GM18519 (cell line): ENCODE results near the gene FAM184B.
"Not testable (repeated sequence)": the region's sequence is repeated elsewhere in the genome, so short reads cannot be mapped to it uniquely, and the experiment has no call there.

Source experiments
- ATAC-seq: cut with Tn5 transposase; IDR thresholded peaks from one replicate; pipeline ENCODE4 v1.9.1; 2021; ENCODE audit warnings: mild to moderate bottlenecking, moderate library complexity; ENCODE audit not compliant: unreplicated experiment, low FRiP score

Gene FAM184B

DNA sequence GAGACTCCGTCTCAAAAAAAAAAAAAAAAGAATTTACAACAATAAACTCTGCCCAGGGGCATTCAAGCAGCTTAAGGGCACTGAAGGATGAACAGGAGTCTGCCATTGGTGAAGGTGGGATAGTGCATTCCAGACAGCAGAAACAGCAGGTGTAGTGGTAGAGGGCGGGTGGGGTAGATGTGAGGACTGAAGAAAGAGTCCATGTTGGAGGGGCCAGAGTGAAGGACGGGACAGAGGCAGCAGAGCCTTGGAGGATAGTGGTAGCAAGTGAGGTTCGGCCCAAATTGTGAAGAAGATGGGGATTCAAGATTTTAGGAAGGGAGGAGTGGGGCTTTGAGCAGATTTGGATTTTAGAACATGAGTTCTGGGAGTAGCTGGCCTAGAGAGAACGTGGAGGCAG, 91.3 kb downstream of the FAM184B start:
- no peak for ATAC-seq

- no peak for ATAC-seq
Observed at GRCh38 chr4:17688011-17688441, 93.4 kb downstream of the FAM184B start.

DNA sequence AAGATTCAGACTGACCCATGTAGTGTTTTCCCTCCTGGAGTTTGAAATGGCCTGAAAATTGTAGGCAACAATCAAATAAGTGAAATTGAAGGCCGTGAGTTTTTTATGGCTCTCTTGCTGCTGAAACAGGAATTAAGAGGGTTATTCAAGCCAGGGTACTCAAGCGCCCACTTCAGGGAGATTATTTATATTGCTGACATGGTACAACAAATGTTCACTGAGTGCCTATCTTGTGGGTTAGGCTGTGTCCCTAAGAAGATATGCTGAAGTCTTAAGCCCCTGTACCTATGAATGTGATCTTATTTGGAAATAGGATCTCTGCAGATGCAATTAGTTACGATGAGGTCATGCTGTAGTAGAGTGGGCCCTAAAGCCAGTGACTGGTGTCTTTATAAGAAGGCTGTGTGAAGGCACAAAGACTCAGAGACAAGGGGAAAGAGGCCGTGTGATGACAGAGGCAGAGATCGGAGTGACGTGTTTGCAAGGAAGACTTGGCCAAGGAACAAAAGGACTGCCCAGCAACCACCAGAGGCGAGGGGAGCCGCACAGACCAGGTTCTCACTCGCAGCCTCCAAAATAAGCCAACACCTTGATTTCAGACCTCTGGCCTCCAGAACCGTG, 94.1 kb downstream of the FAM184B start:
- ATAC-seq = no peak

DNA sequence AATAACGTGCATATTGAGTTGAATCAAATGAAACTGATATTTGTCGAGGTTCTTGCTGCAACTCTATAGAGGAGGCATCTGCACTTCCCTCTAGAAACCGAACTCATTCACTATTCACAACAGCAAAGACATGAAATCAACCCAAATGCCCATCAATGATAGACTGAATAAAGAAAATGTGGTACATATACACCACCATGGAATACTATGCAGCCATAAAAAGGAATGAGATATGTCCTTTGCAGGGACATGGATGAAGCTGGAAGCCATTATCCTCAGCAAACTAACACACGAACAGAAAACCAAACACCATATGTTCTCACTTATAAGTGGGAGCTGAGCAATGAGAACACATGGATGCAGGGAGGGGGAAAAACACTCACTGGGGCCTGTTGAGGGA, 96.8 kb downstream of the FAM184B start:
- not testable (repeated sequence) for ATAC-seq

- ATAC-seq = no peak
Observed at GRCh38 chr4:17682222-17682566, 99.2 kb downstream of the FAM184B start.

DNA sequence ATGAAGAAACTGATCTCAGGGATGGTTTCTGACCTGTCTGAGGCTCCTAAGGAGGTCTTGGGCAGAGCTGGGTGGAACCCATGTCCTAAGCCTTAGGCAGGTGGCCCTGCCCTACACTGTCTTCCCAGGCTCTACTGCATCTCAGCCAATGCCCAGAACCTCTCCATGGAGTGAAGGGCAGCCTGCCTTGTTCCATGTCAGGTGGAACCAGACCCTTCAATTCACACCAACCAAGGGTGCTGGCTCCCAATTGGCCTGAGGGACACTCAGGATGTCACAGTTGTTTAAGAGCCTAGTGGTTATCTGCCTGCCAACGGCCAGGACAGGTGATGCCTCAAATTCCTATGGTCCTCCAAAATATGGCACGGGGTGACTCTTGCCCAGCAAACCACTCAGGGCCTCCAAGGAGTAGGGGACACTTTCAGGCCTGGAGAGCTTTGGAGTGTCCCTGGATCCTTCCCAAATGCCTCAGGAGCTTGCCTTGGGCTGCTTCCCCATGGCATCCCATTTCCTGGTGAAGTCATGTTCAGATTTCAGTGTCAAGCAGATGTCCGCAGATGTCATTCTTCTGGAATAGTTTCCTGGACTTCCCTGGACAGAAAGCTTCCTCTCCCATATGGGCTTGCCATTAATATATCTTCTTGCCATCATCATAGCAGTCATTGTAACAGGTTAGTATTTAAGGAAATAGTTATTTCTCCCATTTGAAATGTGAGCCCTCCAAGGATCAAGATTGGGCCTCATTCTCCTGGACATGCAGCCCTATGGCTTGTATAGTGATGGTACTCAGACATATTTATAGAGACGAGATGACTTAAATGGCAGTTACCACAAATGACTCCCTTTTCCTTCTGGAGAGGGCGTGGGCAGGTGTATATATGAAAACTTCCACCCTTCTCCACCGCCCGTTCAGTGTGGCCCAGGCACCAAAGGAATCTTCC, 99.9 kb downstream of the FAM184B start:
- ATAC-seq = no peak

- no peak for ATAC-seq
Observed at GRCh38 chr4:17680559-17681280, 100.7 kb downstream of the FAM184B start.

DNA sequence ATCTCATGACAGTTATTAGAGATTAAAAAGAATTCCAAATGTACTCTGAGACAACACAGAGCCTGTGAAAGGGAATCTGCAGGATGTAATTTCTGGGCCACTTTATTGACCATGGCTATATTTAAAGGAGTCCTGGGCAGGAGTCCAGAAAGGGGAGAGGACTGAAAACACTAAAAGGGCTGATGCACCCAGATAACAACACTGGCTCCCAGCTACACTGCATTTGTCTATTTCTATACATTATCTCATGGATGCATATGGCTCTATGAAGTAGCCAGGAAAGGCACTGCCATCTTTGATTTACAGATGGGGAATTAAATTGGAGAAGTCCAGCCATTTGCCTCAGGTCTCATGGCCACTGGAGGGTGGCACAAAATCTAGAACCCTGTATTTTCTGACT, 111.0 kb downstream of the FAM184B start:
- no peak for ATAC-seq

DNA sequence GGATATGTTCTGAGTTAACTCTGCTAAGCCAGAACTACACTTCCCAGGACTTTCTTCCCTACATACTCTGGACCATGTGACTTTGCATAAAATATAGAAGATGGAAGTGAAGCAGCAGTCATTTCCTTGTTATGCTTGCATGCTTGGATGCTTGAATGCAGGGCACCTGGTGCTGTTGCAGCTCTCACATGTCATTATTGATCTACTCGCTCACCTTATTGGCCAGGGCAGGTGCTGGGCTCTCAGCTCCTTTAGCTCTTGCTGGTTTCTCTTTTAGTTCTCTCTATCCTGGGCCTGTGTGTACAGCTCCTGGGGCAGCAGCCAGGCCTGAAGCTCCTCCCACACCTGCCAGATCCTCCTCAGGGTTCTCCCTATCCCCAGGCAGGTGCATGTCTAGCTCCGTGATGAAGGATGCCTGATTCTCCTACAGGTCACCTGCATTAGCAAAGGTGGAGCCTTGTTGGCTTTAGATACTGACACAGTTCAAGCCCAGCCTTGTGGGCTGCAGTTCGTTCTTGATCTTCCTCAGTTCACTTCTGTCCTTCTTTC, 113.7 kb downstream of the FAM184B start:
- no peak for ATAC-seq

DNA sequence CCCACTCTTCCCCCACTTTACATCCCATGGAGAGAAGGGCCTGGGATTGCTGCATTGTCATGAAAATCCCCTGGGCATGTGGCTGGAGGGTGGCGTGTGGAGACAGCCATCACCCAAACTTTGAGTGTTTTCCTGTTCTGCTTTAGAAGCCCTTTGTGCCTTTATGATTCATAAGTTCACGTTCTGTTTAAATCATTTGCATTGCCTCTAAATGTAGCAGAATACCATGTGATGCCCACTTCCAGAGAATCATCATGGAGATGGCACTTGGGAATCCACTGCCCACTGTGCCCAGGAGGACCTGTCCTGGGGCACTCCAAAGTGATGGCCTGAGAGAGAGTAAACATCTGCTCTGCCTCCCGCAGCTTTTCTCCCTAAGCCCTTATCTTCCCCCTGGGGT, 114.2 kb downstream of the FAM184B start:
- no peak for ATAC-seq

GRCh38 chr4:17665852-17666251, 115.6 kb downstream of the FAM184B start:
- no peak for ATAC-seq

GRCh38 chr4:17665346-17665745, 116.1 kb downstream of the FAM184B start:
- no peak for ATAC-seq

GRCh38 chr4:17664755-17665154, 116.7 kb downstream of the FAM184B start:
- peak; percentile 93 for ATAC-seq

GRCh38 chr4:17662694-17663093, 118.7 kb downstream of the FAM184B start:
- no peak for ATAC-seq

- ATAC-seq = not testable (repeated sequence)
Observed at GRCh38 chr4:17659196-17659595, 122.2 kb downstream of the FAM184B start.

- ATAC-seq = no peak
Observed at GRCh38 chr4:17657849-17658248, 123.6 kb downstream of the FAM184B start.

DNA sequence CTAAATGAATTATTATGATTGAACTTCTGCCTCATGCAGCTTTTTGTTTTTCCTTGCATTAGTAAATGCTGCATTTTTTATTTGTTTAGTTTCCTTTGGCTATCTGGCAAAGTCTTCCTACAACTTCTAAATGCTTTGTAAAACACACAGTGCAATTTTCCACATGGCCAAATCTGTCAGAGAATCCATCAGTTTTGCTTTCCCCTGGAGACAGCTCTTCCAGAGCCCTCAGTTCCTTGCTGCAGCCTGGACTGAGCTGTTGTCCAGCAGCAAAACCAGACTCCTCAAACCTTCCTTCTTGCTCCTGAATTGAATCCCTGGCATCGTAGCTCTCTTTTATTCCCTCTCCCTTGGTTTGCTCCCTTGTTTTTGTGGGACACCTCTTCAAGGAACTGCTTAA, 124.3 kb downstream of the FAM184B start:
- ATAC-seq = no peak

GRCh38 chr4:17654701-17655100, 126.7 kb downstream of the FAM184B start:
- ATAC-seq = no peak

DNA sequence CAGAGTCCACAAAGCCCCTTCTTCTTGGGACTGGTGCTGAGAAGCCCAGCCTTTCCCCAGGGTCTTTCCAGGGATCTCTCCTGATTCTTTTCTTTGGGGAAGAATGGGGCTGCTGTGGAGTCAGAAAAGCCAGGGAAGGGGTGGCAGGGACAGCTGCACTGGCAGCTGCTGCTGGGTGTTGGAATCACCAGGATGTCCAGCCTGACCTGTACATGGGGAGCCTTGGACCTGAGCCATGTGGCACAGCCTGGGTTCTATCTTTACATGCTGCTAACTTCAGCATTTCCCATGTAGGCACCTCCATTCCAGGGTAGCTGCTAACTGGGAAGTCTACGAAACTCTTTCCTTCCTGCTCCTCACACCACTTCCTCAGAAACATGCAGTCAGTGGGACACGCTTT, 131.0 kb downstream of the FAM184B start:
- ATAC-seq = no peak

- no peak for ATAC-seq
Observed at GRCh38 chr4:17647927-17648326, 133.5 kb downstream of the FAM184B start.
